ENCODE results near the gene ZFYVE19.
"Not testable (repeated sequence)": the region's sequence is repeated elsewhere in the genome, so short reads cannot be mapped to it uniquely, and the experiment has no call there.

Gene ZFYVE19

DNA sequence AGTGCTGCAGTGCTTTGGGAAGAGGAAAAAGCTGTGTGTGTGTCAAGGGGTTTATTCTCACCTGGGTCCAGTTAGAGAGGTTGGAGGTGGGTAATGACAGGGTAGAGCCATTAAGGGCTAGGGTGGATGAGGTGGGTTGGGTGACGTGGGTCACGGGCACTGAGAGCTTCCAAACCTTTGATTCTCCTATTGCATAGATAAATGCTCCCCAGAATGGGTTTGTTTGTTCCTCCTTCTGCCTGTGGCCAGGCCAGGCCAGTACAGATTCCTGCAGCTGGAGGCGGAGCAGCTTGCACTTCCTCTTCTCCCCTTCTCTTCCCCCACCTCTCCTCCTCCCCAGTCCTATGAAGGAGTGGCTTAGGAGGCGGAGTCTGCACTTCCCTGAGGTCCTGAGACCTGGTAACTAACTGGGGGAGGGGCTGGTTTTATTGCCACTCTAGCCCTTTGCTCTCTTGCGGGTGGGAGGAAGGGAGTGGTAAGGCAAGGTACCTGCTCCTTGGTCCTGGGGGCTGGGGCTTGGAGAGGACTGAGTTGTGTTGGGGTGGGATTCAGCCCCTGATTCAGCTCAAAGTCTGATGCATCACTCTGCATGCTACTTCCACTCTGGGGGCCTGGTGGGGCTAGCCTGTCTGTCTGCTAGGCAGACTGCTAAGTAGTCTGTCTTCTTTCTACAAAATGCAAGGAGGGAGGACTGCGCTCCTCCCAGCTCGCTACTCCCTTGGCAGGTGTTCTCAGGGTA is 40.5 kb downstream of the ZFYVE19 start:
- DNase-seq (ENCODE audit: low spot score) = peak; percentile 57

DNA sequence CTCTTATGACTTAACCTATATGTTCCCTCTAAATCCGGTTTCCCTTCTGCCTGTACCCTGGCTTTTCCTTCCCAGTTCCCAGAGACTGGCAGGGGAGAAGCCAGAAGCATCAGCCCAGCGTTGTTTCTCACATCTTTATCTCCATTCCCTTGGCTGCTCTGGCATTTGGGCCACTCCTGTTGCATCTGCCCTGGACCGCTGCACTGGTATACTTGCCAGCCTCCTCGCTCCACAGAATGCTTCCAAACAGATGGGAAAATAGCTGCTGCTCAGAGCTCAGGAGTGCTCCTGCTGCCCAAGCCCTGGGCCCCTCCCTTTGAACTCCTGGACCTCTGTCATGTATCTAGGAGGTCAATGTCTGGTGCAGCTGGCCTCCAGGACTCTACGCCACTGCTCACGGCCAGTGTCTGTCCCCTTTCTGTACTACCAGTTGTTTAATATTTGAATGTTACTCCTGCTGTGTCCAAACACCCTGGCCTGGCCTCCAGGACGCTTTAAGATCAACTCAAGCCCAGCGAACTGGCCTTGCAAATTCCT is 43.8 kb downstream of the ZFYVE19 start:
- DNase-seq (ENCODE audit: low spot score) = no peak

DNA sequence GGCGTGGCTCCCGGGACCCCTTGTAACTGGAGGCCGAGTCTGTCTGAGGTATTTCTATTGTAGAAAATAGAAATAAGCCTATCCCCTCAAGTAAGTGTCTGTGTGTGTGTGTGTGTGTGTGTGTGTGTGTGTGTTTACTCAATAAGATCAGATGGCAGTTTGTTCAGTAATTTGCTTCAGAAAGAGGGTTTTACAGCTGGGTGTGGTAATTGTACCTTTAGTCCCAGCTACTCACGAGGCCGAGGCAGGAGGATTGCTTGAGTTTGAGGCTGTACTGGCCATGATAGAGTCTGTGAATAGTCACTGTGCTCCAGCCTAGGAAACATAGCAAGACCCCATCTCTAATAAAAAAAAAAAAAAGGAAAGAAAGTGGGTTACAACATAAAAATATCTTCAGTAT is 45.6 kb downstream of the ZFYVE19 start:
- no peak for DNase-seq (ENCODE audit: low spot score)

DNA sequence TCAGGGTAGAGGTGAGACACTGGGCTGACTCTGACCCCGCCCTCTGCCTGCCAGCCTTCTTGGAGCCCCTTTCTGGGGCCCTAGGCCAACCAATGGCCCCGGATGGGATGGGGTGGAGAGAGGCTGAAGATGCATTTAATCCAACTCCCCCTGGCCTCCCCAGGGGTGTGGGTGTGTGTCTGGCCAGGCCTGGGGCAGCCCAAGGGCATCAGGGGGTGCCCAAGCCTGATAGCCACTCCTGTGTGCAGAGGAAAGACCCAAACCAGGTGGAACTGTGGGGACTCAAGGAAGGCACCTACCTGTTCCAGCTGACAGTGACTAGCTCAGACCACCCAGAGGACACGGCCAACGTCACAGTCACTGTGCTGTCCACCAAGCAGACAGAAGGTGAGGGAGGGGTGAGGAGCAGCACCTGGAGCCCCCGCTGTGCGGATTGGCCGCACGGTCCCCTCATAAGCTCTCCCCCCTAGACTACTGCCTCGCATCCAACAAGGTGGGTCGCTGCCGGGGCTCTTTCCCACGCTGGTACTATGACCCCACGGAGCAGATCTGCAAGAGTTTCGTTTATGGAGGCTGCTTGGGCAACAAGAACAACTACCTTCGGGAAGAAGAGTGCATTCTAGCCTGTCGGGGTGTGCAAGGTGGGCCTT is 46.5 kb downstream of the ZFYVE19 start:
- no peak for DNase-seq (ENCODE audit: low spot score)

DNA sequence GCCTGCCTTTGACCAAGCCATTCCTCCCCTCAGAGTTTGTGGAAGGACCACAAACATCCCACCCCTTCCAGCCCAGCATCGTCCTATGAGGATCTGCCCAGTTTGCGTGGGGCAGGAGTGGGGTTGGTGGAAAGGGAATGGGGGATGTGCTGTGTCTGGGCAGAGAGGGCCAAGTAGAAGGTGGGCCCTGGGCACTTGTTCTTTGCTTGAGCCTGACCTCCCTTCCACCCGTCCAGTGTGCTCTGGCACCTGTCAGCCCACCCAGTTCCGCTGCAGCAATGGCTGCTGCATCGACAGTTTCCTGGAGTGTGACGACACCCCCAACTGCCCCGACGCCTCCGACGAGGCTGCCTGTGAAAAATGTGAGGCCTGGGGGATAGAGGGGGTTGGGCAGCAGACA is 47.3 kb downstream of the ZFYVE19 start:
- DNase-seq (ENCODE audit: low spot score) = no peak

DNA sequence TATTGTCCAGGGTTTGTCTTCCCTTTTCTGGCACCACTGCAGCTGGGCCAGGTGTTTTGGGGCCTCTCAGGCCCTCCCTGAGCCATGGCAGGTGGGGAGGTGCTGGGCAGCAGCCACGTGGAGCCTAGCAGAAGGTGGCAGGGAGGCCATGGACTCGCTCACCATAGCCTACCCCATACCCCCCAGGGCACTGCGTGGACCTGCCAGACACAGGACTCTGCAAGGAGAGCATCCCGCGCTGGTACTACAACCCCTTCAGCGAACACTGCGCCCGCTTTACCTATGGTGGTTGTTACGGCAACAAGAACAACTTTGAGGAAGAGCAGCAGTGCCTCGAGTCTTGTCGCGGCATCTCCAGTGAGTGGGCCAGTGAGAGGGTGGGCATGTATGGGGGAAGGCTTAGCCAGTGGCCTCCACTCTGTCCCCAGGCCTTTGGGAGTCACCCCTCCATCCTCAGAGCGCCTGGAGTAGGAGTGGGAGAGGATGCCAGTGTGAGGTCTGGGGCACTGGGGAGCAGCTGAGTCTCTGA is 48.9 kb downstream of the ZFYVE19 start:
- no peak for DNase-seq (ENCODE audit: low spot score)

DNA sequence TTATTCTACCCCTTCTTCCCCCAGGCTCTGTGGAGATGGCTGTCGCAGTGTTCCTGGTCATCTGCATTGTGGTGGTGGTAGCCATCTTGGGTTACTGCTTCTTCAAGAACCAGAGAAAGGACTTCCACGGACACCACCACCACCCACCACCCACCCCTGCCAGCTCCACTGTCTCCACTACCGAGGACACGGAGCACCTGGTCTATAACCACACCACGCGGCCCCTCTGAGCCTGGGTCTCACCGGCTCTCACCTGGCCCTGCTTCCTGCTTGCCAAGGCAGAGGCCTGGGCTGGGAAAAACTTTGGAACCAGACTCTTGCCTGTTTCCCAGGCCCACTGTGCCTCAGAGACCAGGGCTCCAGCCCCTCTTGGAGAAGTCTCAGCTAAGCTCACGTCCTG is 49.9 kb downstream of the ZFYVE19 start:
- no peak for DNase-seq (ENCODE audit: low spot score)

DNA sequence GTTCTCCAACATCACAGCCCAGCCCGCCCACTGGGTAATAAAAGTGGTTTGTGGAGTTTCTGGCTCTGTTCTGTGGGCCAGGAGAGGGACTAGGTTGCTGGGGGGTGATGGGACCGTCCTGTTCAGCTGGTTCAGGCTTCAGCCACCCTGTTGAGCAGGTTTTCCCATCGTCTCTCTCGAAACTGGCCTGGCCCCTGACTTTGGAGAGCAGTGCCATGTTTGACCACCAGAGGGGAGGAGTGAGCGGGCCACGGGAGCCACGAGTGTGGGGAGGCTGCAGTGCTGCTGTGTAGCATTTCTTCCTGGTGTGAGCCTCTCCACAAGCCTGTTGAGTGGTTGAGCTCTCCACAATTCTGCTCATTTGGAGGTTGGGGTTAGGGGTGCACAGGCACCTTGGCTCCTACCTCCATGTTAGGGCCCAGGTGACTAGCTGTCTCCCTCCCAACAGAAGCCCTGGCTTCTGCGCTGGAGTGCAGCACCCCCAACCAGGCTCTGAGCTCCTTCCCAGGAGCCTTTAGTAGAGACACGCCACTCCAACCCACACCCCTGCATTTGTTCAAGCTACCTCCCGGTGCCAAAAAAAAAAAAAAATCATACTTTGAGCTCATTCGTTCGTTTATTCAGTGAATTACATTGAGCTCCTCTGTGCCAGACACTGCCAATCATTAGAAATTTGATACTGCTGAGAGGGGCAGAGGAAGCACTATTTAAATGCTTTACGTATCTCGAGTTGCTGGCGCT is 50.9 kb downstream of the ZFYVE19 start:
- peak; percentile 76 for DNase-seq (ENCODE audit: low spot score)

DNA sequence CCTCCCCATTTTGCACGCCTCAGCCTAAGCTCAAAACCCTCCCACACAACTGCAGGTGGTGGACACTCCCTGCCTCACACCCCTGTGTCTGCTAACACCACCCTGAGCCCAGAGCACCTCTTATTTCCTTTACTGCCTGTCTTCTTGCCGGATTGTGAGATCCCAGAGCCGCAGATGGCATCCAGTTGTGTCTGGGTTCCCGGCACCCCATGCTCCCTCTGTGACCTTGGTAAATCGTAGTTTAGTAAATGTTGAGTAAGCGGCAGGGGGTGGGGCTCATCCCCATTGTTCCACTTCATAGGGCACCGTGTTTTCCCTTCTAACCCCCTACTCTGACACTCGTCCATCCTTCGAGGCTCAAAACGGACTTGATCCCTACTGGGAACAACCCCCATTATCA is 51.8 kb downstream of the ZFYVE19 start:
- DNase-seq (ENCODE audit: low spot score) = no peak

DNA sequence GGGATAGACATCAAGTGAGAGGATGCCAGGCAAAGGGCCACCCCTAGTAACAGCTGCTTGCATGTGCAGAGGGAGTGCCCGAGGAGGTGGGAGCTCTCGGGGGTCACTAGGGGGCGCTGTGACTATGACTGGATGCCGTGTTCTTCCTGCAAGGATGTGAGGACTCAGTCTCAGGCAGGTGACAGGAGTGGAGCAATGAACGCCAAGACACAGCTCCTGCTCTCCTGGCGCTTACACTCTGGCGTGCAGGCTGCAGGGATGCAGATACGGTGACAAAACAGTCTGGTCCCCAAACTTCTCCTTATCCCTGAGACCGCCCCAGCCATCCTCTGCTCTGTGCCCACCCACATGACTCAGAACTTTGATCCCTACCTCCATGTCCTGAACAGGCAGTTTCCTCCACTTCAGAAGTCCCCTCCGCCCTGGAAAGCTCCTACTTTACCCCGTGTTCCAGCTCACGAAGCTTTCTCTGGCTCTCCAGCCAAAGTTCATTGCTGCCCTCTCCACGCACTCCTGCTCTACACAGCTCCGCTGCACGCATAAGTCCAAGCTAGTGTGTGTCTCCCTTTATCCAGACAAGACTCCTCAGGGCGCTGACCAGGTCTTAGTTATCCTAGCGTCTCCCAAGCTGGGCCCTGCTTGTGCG is 52.4 kb downstream of the ZFYVE19 start:
- peak; percentile 61 for DNase-seq (ENCODE audit: low spot score)

DNA sequence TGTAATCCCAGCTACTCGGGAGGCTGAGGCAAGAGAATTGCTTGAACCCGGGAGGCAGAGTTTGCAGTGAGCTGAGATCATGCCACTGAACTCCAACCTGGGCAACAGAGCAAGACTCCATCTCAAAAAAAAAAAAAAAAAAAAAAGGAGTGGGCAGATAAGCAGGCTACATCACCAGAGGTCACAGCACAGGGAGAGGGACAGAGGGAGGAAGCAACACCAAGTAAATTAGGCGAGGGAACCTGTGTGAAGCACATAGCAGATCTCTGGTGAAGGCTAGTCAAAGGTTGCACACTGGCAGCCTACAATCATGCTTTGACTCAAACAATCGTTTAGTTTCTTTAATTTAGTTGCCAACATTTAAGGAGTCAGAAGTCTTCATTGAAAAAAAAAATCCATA is 54.3 kb downstream of the ZFYVE19 start:
- not testable (repeated sequence) for DNase-seq (ENCODE audit: low spot score)

DNA sequence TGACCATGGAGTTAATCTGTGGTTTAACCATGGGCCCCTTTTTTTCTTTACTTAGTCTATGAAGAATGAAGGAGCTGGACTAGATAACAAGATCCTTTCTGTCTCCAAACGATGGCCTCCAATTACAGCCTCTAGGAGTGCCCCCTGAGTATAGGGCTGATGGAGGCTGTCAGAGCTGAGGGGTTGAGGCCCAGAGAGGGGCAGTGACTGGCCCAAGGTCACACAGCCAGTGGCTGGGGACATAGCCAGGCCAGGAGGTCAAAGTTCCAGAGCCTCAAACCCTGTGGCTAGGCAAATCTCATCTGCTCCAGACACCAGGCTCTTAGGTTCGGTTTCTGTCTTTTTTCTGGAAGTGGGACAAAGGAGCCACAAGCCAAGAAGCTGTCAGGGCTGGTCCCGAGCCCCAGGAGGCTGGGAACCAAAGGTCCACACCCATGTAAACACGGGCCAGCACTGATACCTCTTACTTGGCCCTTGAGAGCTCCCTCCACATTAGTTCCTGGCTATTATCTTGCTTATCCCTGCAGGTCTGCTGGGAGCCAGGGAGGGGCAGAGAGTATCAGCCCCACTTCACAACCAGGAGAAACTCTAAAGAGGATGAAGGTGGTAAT is 56.9 kb downstream of the ZFYVE19 start:
- no peak for DNase-seq (ENCODE audit: low spot score)
